ENCODE data around the gene ABCF1. TPM values are rescaled to one million over a fixed set of nuclear protein-coding genes. Genes with fewer than 3 reads are reported as not detected.
A peak's percentile ranks its signal among the peaks of the same experiment; 100 is the strongest.

Gene ABCF1
- total RNA-seq, 4 donors from 2014 or later = 31.4 to 64.5 (median 36.9) TPM

GRCh38 chr6:30619561-30619960, 48.3 kb downstream of the ABCF1 start:
- Histone ChIP-seq H3K4me3 (no peak overlapping the region), H3K27ac (peak overlapping the region in 1 of 4 donors; percentile 95), H3K36me3 (peaks cover 8 to 69% (median 30%) of the 10 kb centered on the region in 3 donors), H3K9me3 (no peaks in the 10 kb centered on the region), H3K4me1 (peaks cover 0 to 22% (median 12%) of the 10 kb centered on the region in 4 donors), H3K27me3 (no peaks in the 10 kb centered on the region)
- no peak for DNase-seq (ENCODE audit: low spot score in 2 of 2)
- WGBS, 2 donors = 94% methylated on average over 11 of the region's 11 CpGs
- TF ChIP-seq POLR2A (IDR thresholded peaks at IDR 0.05) = no peak
- no peak for TF ChIP-seq EP300 (IDR thresholded peaks at IDR 0.05)
- TF ChIP-seq, protein P1, sequence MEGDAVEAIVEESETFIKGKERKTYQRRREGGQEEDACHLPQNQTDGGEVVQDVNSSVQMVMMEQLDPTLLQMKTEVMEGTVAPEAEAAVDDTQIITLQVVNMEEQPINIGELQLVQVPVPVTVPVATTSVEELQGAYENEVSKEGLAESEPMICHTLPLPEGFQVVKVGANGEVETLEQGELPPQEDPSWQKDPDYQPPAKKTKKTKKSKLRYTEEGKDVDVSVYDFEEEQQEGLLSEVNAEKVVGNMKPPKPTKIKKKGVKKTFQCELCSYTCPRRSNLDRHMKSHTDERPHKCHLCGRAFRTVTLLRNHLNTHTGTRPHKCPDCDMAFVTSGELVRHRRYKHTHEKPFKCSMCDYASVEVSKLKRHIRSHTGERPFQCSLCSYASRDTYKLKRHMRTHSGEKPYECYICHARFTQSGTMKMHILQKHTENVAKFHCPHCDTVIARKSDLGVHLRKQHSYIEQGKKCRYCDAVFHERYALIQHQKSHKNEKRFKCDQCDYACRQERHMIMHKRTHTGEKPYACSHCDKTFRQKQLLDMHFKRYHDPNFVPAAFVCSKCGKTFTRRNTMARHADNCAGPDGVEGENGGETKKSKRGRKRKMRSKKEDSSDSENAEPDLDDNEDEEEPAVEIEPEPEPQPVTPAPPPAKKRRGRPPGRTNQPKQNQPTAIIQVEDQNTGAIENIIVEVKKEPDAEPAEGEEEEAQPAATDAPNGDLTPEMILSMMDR (IDR thresholded peaks at IDR 0.05) = no peak

DNA sequence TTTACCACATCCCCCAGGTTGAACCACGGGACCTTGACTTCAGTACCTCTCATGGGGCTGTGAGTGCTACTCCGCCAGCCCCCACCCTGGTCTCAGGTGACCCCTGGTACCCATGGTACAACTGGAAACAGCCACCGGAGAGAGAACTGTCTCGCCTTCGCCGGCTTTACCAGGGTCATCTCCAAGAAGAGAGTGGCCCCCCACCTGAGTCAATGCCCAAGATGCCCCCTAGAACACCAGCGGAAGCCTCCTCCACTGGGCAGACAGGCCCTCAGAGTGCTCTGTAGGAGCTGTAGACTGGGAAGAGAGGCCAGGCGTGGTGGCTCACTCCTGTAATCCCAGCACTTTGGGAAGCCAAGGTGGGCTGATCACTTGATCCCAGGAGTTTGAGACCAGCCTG, 54.3 kb downstream of the ABCF1 start:
- H3K9me3 ChIP-seq = no peaks in the 10 kb centered on the region
- WGBS, 2 donors = 93 to 98% methylated on average over 6 to 8 of the region's 8 CpGs
- TF ChIP-seq EP300 (IDR thresholded peaks at IDR 0.05) (no peak), POLR2A (IDR thresholded peaks at IDR 0.05) (no peak)
- TF ChIP-seq, protein P1 (IDR thresholded peaks at IDR 0.05) = no peak
- H3K4me3 ChIP-seq = no peak overlapping the region
- H3K27me3 ChIP-seq = no peaks in the 10 kb centered on the region
- peaks cover 0 to 81% (median 24%) of the 10 kb centered on the region in 3 donors for H3K36me3 ChIP-seq
- H3K4me1 ChIP-seq = peaks cover 0 to 24% (median 4%) of the 10 kb centered on the region in 4 donors
- peak overlapping the region in 3 of 4 donors; percentile 89 to 97 (median 96) for H3K27ac ChIP-seq
- no peak for DNase-seq (ENCODE audit: low spot score in 2 of 2)

DNA sequence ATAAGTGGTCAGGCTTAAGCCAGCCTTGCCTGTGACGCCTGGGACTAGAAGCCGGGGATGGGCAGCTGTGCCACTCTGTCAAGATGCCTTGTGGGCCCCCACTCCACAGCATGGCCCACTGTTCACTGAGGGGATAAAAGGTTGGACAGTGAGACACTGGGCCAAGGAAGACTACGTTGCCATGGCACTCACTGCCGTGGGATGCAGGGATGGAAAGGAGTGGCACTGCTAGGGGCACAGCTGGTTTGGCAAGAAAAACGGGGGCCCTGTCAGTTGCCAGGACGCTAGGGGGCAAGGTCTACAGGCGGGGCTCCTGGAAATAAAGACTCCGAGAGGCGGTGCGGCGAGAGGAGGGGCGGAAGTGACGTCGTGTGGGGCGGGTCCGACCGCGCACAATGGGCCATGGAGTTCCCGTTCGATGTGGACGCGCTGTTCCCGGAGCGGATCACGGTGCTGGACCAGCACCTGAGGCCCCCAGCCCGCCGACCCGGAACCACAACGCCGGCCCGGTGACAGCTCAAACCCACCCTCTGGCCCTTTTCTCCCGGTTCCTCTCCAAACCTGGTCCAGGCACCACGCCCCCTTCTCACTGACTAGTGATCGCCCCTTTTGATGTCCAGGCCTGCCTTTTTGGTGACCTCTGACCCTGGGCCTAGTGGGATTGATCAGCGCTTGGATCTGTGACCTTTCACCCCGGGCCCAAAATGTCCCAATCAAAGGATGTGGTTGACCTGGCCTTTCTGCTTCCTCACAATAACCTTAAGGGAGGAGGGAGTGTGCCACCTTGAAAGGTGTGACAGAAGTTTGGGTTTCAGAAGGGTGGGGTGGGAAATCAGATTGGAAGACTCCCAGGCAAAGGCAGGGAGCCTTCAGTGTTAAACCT, 55.5 kb downstream of the ABCF1 start, which contains the start of gene ATAT1:
Gene ATAT1, plus strand, starts transcription at position 391 of the 883 bp plus-strand sequence.
- Histone ChIP-seq H3K4me1 (peaks cover 0 to 21% (median 4%) of the 10 kb centered on the region in 4 donors), H3K36me3 (peaks cover 0 to 81% (median 21%) of the 10 kb centered on the region in 3 donors), H3K27me3 (no peaks in the 10 kb centered on the region), H3K27ac (peak within 1 kb of the TSS; percentile 82 to 97 (median 92)), H3K9me3 (no peaks in the 10 kb centered on the region), H3K4me3 (peak within 1 kb of the TSS; percentile 38 to 62 (median 49))
- 1 to 3% methylated on average over 25 to 31 of the region's 36 CpGs for WGBS, 2 donors
- TF ChIP-seq EP300 (IDR thresholded peaks at IDR 0.05) = peak; percentile 71 to 77
- TF ChIP-seq, protein P1 (IDR thresholded peaks at IDR 0.05) = peak; percentile 28 to 72 (median 41)
- peak in 1 of 2 donors; percentile 57 for TF ChIP-seq POLR2A (IDR thresholded peaks at IDR 0.05)
- DNase-seq (ENCODE audit: low spot score in 2 of 2) = peak; percentile 78 to 83

- Histone ChIP-seq H3K36me3 (peaks cover 0 to 64% (median 10%) of the 10 kb centered on the region in 3 donors), H3K4me1 (no peaks in the 10 kb centered on the region), H3K9me3 (no peaks in the 10 kb centered on the region), H3K4me3 (no peak overlapping the region), H3K27ac (no peak overlapping the region), H3K27me3 (no peaks in the 10 kb centered on the region)
- WGBS, 2 donors = 90 to 94% methylated on average over 3 of the region's 3 CpGs
- no peak for TF ChIP-seq POLR2A (IDR thresholded peaks at IDR 0.05)
- TF ChIP-seq, protein P1 (IDR thresholded peaks at IDR 0.05) = no peak
- no peak for TF ChIP-seq EP300 (IDR thresholded peaks at IDR 0.05)
- no peak for DNase-seq (ENCODE audit: low spot score in 2 of 2)
These were observed 64.6 kb downstream of the ABCF1 start for GRCh38 chr6:30635834-30636233.

DNA sequence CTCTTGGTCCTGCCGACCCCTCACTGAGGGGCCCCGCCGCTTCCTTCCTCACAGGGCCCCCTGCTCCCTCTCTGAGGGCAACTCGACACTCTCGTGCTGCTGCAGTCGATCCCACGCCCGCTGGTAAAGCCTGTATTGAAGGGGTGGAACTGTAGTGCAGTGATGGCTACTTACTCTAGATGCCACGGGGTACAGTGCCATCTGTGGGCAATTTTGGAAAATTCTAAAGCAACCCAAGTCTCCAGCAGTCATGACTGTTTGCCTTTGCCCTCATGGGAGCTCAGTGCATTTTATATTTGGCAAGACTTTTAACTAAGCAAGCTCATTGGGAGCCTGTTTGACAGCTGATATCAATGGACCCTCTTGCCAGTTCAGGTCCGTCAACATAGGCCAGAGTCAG, 69.2 kb downstream of the ABCF1 start:
- H3K4me1 ChIP-seq = no peaks in the 10 kb centered on the region
- no peak for TF ChIP-seq POLR2A (IDR thresholded peaks at IDR 0.05)
- TF ChIP-seq, protein P1 (IDR thresholded peaks at IDR 0.05) = no peak
- no peak for TF ChIP-seq EP300 (IDR thresholded peaks at IDR 0.05)
- DNase-seq (ENCODE audit: low spot score in 2 of 2) = no peak
- H3K36me3 ChIP-seq = peaks cover 4 to 69% (median 10%) of the 10 kb centered on the region in 3 donors
- no peaks in the 10 kb centered on the region for H3K27me3 ChIP-seq
- H3K4me3 ChIP-seq = no peak overlapping the region
- H3K27ac ChIP-seq = no peak overlapping the region
- 74 to 80% methylated on average over 10 of the region's 10 CpGs for WGBS, 2 donors
- H3K9me3 ChIP-seq = no peaks in the 10 kb centered on the region

All from tibial nerve (tissue), 4 donors.